ENCODE data around the gene DGKH. TPM values are rescaled to one million over a fixed set of nuclear protein-coding genes. Genes with fewer than 3 reads are reported as not detected.
"Not testable (repeated sequence)": the region's sequence is repeated elsewhere in the genome, so short reads cannot be mapped to it uniquely, and the experiment has no call there.

The DGKH gene
- total RNA-seq, 3 donors from 2014 or later = 18.8 to 27.0 (median 26.3) TPM

DNA sequence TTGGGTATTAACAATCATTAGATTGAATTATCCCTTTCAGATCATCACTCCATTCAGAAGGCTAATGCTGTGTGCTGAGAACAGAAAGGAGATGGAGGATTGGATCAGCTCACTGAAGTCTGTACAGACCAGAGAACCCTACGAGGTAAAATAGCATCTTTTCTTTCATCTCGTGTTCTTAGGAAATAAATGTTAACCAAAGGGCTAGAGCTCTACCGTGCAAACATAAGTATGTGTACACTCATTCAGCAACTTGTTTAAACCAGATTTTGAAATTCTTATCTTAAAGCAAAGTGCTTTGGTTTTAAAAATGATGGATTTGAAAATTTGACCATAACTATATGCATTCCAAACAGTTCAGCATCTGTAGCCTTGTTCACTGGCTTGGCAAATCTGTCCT, 106.8 kb downstream of the DGKH start:
- H3K36me3 ChIP-seq (ENCODE audit: low read depth) = no peaks in the 10 kb centered on the region
- no peak overlapping the region for H3K4me3 ChIP-seq
- ATAC-seq (no peak), DNase-seq (no peak)
- H3K4me1 ChIP-seq (ENCODE audit: low read depth) = no peaks in the 10 kb centered on the region
- intact Hi-C loops (cut with DNase I, micrococcal nuclease) = no loop called here
- TF ChIP-seq, protein P1, sequence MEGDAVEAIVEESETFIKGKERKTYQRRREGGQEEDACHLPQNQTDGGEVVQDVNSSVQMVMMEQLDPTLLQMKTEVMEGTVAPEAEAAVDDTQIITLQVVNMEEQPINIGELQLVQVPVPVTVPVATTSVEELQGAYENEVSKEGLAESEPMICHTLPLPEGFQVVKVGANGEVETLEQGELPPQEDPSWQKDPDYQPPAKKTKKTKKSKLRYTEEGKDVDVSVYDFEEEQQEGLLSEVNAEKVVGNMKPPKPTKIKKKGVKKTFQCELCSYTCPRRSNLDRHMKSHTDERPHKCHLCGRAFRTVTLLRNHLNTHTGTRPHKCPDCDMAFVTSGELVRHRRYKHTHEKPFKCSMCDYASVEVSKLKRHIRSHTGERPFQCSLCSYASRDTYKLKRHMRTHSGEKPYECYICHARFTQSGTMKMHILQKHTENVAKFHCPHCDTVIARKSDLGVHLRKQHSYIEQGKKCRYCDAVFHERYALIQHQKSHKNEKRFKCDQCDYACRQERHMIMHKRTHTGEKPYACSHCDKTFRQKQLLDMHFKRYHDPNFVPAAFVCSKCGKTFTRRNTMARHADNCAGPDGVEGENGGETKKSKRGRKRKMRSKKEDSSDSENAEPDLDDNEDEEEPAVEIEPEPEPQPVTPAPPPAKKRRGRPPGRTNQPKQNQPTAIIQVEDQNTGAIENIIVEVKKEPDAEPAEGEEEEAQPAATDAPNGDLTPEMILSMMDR (IDR thresholded peaks at IDR 0.05) = no peak
- H3K9me3 ChIP-seq = no peaks in the 10 kb centered on the region

DNA sequence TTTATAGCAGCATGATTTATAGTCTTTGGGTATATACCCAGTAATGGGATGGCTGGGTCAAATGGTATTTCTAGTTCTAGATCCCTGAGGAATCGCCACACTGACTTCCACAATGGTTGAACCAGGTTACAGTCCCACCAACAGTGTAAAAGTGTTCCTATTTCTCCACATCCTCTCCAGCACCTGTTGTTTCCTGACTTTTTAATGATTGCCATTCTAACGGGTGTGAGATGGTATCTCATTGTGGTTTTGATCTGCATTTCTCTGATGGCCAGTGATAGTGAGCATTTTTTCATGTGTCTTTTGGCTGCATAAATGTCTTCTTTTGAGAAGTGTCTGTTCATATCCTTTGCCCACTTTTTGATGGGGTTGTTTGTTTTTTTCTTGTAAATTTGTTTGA, 114.9 kb downstream of the DGKH start:
- ATAC-seq; H3K4me1 ChIP-seq (ENCODE audit: low read depth); H3K36me3 ChIP-seq (ENCODE audit: low read depth); H3K4me3 ChIP-seq; intact Hi-C loops (cut with DNase I, micrococcal nuclease); H3K9me3 ChIP-seq; DNase-seq: not testable (repeated sequence)

DNA sequence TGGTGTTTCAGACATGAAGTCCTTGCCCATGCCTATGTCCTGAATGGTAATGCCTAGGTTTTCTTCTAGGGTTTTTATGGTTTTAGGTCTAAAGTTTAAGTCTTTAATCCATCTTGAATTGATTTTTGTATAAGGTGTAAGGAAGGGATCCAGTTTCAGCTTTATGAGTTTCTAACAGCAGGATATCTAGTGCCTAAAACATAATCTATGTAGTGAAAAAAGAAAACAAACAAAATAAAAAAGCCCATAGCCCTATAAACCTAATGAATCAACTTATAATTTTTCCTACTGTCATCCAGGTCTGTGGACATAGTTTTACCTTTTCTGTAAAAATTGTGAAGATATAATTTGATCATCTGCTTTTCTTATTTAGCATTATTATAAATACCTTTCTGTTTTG, 115.5 kb downstream of the DGKH start:
- DNase-seq; H3K4me1 ChIP-seq (ENCODE audit: low read depth); H3K4me3 ChIP-seq; H3K36me3 ChIP-seq (ENCODE audit: low read depth); ATAC-seq; intact Hi-C loops (cut with DNase I, micrococcal nuclease); H3K9me3 ChIP-seq: not testable (repeated sequence)

DNA sequence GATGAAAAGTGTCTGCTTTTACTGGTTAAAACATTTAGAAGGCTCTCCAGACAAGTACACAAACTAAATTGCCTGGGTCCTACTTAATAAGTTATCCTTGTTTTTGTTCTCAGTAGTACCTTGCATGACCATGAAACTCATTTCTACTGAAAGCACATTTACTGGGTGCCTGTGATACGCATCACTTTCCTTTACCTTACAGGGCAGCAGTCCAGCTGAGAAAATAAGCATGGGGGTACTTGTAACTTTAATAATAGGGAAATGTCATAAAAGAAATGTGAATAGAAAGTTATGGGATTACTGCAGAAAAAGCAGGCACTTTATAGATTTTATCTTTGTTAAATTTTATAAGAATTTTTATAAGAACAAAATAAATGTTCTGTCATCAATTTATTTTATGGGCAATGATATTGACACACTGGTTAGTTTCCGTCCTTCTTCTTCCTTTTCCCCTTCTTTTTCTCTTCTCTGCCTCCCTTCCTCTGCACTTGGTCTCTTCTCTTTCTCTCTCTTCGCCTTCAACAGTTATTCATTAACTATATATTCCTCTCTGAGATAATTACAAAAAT, 116.2 kb downstream of the DGKH start:
- Histone ChIP-seq H3K36me3 (ENCODE audit: low read depth) (no peaks in the 10 kb centered on the region), H3K4me3 (no peak overlapping the region), H3K4me1 (ENCODE audit: low read depth) (no peaks in the 10 kb centered on the region), H3K9me3 (no peaks in the 10 kb centered on the region)
- TF ChIP-seq, protein P1 (IDR thresholded peaks at IDR 0.05) = no peak
- intact Hi-C loops (cut with DNase I, micrococcal nuclease) = no loop called here
- DNase-seq (no peak), ATAC-seq (no peak)

DNA sequence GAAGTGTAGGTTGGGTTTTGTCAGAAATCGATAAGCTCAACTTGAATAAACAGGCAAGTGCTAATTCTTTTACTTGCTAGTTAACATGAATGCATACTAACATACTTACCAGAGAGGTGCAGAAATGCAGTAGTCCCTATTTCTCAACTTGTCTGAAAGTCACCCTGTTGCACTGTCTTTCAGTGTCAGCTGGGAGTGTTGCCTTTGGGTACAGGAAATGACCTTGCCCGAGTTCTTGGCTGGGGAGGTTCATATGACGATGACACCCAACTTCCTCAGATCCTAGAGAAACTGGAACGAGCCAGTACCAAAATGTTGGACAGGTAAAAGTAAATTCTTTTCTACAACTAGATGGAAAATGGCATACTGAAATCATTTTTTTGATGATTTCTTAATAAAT, 120.0 kb downstream of the DGKH start:
- ATAC-seq = no peak
- no peak for DNase-seq
- Histone ChIP-seq H3K9me3 (no peaks in the 10 kb centered on the region), H3K4me1 (ENCODE audit: low read depth) (no peaks in the 10 kb centered on the region), H3K36me3 (ENCODE audit: low read depth) (no peaks in the 10 kb centered on the region), H3K4me3 (no peak overlapping the region)
- intact Hi-C loops (cut with DNase I, micrococcal nuclease) = no loop called here
- TF ChIP-seq, protein P1 (IDR thresholded peaks at IDR 0.05) = no peak

DNA sequence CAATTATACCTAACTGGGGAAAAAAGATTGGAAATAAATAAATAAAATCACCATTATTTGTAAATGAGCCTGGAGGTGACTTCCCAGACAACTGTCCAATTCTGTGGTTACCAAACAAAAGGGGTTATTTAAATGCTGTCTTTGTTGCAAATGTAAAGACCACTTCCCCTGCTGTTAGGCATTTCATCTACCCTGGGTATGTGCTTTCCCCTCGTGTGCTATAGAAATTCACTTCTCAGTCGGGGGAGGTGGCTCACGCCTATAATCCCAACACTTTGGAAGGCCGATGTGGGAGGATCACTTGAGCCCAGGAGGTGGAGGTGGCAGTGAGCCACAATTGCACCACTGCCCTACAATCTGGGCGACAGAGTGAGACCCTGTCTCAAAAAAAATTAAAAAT, 121.6 kb downstream of the DGKH start:
- ATAC-seq (no peak), DNase-seq (no peak)
- TF ChIP-seq, protein P1 (IDR thresholded peaks at IDR 0.05) = no peak
- intact Hi-C loops (cut with DNase I, micrococcal nuclease) = no loop called here
- H3K9me3 ChIP-seq = no peaks in the 10 kb centered on the region
- H3K4me3 ChIP-seq = no peak overlapping the region
- no peaks in the 10 kb centered on the region for H3K36me3 ChIP-seq (ENCODE audit: low read depth)
- no peaks in the 10 kb centered on the region for H3K4me1 ChIP-seq (ENCODE audit: low read depth)

DNA sequence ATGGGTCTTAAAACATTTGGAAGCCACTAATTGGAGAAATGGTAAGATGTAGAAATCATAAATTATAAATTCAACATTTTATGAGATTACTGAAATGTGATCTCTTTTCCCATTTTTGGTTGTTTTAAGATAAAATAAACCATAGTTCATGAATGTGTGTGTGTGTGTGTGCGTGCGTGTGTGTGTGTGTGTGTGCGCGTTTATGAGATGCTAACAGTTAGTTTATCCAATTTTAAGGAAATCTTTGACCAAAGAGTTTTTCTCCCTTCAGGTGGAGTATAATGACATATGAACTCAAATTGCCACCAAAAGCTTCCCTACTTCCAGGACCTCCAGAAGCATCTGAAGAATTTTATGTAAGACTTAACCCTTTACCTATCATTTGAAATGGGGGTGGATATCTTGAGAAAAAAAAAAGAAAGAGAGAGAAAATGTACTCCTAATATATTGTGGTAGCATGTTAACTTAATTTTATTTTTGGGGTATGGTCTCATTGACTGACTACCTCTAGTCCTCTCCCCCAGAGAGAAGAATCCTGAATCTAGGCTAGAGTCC, 125.4 kb downstream of the DGKH start:
- no peaks in the 10 kb centered on the region for H3K4me1 ChIP-seq (ENCODE audit: low read depth)
- ATAC-seq (no peak), DNase-seq (no peak)
- TF ChIP-seq, protein P1 (IDR thresholded peaks at IDR 0.05) = no peak
- intact Hi-C loops (cut with DNase I, micrococcal nuclease) = no loop called here
- no peak overlapping the region for H3K4me3 ChIP-seq
- H3K36me3 ChIP-seq (ENCODE audit: low read depth) = no peaks in the 10 kb centered on the region
- no peaks in the 10 kb centered on the region for H3K9me3 ChIP-seq
